NCI-H2029 (cell line): Measurements from ENCODE around the gene ELP2.
"Not testable (repeated sequence)": the region's sequence is repeated elsewhere in the genome, so short reads cannot be mapped to it uniquely, and the experiment has no call there.

Experiments
- DNase-seq: peaks from one replicate; lab custom pipeline; 2025; lab: John Stamatoyannopoulos, UW

ELP2 gene

GRCh38 chr18:36158266-36158867 lies 28.7 kb downstream of the ELP2 start:
- no peak for DNase-seq

DNA sequence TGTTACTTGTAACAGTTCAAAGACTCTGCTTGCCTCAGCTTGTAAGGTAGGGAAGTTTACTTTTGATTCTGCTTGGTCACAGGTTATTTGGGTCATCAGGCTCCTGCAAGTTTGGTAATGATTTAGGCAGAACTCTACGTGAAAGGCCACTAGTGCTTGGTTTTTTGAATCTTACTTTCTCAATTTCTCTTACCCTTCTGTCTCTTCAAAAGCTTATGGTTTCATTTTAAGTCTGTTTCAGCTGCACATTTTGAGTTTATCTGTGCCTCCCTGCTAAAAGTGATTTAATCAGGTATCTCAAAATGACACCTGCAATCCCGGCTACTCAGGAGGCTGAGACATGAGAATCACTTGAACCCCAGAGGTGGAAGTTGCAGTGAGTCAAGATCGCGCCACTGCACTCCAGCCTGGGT lies 31.3 kb downstream of the ELP2 start:
- no peak for DNase-seq

GRCh38 chr18:36162981-36163380 lies 33.3 kb downstream of the ELP2 start:
- DNase-seq, result no peak

GRCh38 chr18:36167692-36168218 lies 38.1 kb downstream of the ELP2 start:
- no peak for DNase-seq

DNA sequence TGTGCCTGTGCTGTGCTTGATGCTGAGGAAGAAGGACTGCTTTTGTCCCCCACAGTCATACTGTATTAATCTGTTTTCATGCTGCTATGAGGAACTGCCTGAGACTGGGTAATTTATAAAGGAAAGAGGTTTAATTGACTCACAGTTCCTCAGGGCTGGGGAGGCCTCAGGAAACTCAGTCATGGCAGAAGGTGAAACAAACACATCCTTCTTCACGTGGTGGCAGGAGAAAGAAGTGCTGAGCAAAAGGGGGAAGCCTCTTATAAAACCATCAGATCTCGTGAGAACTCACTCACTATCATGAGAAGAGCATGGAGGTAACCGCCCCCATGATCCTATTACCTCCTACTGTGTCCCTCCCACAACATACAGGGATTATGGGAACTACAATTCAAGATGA lies 38.6 kb downstream of the ELP2 start:
- not testable (repeated sequence) for DNase-seq

GRCh38 chr18:36169938-36170337 lies 40.2 kb downstream of the ELP2 start:
- DNase-seq, result no peak

DNA sequence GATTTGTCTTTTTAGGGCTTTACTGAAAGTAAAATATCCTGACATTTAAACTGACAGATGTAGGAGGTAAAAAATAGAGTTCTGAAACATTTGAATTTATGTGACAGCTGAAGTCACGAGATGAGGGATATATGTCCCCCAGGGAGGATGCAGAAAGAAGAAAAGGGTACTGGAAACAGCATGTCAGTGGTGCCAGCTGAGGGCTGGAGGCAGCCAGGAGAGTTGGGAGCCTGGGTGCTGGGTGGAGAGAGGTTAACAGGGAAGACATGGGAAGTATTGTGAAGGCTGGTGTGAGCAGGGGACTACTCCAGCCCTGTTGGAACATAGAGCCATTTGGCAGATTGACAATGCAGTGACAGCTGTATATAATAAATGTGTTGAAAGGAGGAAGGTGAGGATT lies 45.8 kb downstream of the ELP2 start:
- DNase-seq, result no peak

- DNase-seq, result no peak
Measured at GRCh38 chr18:36176177-36176584, 46.5 kb downstream of the ELP2 start.

GRCh38 chr18:36176711-36177110 lies 47.0 kb downstream of the ELP2 start:
- DNase-seq, result no peak

GRCh38 chr18:36177913-36178312 lies 48.2 kb downstream of the ELP2 start:
- DNase-seq, result no peak

- DNase-seq, result no peak
Measured at GRCh38 chr18:36179562-36180355, 50.1 kb downstream of the ELP2 start.

DNA sequence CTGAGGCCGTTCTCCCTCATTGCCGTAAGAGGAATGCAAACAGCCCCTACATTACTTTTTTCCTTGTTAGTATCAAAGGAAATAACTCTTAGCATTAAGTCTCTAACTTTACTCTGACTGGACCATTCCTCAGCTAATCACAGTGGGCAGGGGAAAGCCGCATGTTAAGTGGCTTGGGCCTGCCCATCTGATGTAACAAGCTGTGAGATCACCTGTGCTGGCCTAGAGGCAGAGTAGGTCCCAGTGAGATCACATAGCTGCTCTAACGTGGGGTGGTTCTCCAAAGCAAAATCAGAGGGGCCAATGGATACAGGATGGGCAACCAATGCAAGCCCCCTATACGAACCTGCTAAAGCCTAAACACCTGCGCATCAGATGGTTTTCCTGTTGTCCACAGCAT lies 51.7 kb downstream of the ELP2 start:
- no peak for DNase-seq

- no peak for DNase-seq
Measured at GRCh38 chr18:36181898-36182506, 52.3 kb downstream of the ELP2 start.

DNA sequence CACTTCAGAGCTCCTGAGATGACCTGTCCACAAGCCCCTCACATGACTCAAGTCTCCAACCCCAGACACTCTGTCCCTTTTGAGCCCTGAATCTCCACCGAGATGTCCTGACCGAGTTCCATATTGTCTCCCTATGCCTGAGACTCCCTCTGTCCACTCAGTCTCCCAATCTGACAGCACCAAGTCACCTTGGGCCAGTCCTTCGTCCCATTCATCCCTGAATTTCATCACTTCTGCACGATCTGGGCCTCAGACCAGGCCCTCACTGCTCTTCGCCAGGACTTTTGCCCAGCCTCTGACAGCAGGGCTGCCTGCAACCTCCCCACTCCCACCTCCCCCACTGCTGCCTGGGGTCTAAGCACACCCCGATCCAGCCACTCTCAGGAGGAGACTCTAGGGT lies 53.3 kb downstream of the ELP2 start:
- DNase-seq, result no peak

DNA sequence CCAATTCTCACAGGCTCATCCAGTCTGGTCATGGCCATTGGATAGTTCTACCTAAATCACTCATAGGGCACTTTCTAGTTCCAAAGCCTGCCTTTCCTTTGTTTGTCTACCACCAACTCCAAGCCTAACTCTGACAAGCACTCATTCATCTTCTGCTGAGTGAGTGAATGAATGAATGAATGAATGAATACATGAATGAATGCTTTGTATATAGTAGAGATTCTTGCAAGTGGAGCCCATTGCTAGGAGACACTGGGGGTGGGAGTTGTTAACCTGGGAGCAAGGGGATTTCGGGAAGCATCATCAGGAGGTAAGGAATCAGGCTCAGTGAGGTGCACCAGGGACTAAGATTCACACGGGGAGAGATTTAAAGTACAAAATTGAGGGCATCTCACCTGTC lies 54.3 kb downstream of the ELP2 start:
- no peak for DNase-seq

DNA sequence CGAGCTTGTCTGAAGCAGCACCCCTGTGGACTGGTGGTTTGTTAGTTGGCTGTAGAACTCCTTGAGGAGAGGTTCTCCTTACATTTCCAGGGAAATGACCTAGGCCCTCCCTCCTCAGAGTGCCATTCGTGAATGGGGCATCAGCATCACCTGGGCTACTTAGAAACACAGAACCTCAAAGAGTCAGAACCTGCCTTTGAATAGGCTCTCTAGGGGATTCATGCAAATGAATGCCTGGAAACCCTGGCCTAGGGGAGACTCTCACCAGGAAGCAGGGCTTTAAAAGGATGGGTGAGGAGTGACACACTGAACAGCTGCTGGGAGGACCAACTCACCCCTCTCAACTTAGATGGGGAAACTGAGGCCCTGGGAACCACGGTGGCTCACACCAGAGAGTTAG lies 55.5 kb downstream of the ELP2 start:
- no peak for DNase-seq

- DNase-seq, result no peak
Measured at GRCh38 chr18:36185901-36186460, 56.3 kb downstream of the ELP2 start.

GRCh38 chr18:36186461-36187192 lies 56.9 kb downstream of the ELP2 start:
- DNase-seq, result no peak

- no peak for DNase-seq
Measured at GRCh38 chr18:36187193-36187825, 57.6 kb downstream of the ELP2 start, which contains the start of gene MOCOS. MOCOS (plus strand) TSS chr18:36187497; CDS start chr18:36187540, 43 bp downstream.

- no peak for DNase-seq
Measured at GRCh38 chr18:36187826-36188721, 58.4 kb downstream of the ELP2 start.
